Uterus (tissue), 2 donors: ENCODE measurements around the gene LMX1B.

Experiments used
- CTCF ChIP-seq, 4 experiments: fragments of 200-600 bp in 2 of 4; fragments of 450-650 bp in 2 of 4; sonication (generic) in 2 of 4; IDR thresholded peaks; one replicate each; pipeline ENCODE4 v1.5.1; 2016 to 2019; ENCODE audit warnings: antibody characterized with exemption in 4 of 4, mild to moderate bottlenecking in 2 of 4, moderate library complexity in 1 of 4
- POLR2A ChIP-seq, 2 donors: fragments of 450-650 bp; IDR thresholded peaks; one replicate each; pipeline ENCODE4 v1.6.1; 2016; ENCODE audit warnings: antibody characterized with exemption in 2 of 2, mild to moderate bottlenecking in 1 of 2, moderate library complexity in 1 of 2

GRCh38 chr9:126734877-126735276 is 121.1 kb downstream of the LMX1B start:
- TF ChIP-seq CTCF (IDR thresholded peaks at IDR 0.05) (no peak), POLR2A (IDR thresholded peaks at IDR 0.05) (no peak)
